ENCODE measurements around the gene GAB3. TPM values are rescaled to one million over a fixed set of nuclear protein-coding genes. Genes with fewer than 3 reads are reported as not detected.
A peak's percentile ranks its signal among the peaks of the same experiment; 100 is the strongest.

The GAB3 gene, protein sequence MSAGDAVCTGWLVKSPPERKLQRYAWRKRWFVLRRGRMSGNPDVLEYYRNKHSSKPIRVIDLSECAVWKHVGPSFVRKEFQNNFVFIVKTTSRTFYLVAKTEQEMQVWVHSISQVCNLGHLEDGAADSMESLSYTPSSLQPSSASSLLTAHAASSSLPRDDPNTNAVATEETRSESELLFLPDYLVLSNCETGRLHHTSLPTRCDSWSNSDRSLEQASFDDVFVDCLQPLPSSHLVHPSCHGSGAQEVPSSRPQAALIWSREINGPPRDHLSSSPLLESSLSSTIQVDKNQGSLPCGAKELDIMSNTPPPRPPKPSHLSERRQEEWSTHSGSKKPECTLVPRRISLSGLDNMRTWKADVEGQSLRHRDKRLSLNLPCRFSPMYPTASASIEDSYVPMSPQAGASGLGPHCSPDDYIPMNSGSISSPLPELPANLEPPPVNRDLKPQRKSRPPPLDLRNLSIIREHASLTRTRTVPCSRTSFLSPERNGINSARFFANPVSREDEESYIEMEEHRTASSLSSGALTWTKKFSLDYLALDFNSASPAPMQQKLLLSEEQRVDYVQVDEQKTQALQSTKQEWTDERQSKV
- 3.2 TPM for polyA plus RNA-seq
- long read RNA-seq, donor 1 = 0 reads
- long read RNA-seq, donor 2 = 0 reads
- long read RNA-seq, donor 3 = 0 reads
- long read RNA-seq, donor 4 = 0 reads
- long read RNA-seq, donor 5 = 0 reads
- long read RNA-seq, donor 6 = 0 reads
- long read RNA-seq, donor 7 = 0 reads
- long read RNA-seq, donor 8, partial matches to known transcripts = 0 of 1 reads
- long read RNA-seq, donor 8, other reads (novel, unspliced or antisense) = 0 of 1 reads
- long read RNA-seq, donor 9 = 0 reads
- long read RNA-seq, donor 10 = 0 reads
- long read RNA-seq, donor 11, partial matches to known transcripts = 0 of 1 reads
- long read RNA-seq, donor 11, other reads (novel, unspliced or antisense) = 0 of 1 reads

DNA sequence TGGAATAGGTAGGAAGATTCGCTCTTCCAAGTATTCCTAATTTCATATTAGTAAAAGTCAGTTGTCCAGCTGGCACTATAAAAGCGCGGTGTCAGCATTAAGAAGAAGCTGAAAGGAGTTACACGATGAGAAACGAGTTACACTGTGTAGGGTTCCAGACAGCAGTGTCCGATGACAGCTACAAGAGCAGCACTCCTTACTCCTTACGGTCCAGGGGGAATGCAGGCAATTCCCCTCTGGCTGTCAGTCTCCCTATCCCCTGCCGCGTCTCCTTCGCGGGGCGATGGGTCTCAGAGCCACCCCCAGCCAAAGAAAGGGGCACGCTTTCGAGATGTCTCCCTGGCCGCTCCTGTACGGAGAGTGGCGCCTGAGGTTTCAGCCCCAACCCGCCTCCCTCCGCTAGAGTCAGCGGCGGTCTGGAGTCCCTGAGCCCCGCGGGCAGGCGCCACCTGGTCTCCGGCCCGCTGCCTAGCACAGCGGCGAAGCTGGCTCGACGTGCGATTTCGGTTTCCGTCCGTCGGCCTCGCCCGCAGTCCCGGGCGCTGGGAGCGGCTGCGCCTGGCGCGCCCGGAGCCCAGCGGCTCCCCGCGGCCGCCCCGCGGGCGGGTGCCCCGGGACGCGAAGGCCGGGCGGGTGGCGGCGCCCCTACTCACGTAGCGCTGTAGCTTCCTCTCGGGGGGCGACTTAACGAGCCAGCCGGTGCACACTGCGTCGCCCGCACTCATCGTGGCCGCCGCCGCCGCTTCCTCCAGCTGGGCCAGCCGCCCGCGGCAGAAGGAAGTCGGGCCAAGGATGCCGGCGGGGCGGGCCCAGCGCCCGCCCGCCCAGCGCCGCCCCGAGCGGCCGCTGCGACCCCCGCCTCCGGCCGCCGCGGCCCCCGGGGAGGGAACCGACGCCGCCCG lies at the start of gene GAB3:
Gene GAB3 (minus strand): TSS at position 777 of the 902 bp plus-strand sequence. CDS start 52 bp downstream, at position 725.
- peak in 1 of 2 donors; percentile 31 for DNase-seq
- no peaks in the 10 kb centered on the region for H3K9me3 ChIP-seq (ENCODE audit: control insufficient read depth, low read depth, low read length)
- H3K36me3 ChIP-seq (ENCODE audit: control insufficient read depth, insufficient read depth, low read length) = no peaks in the 10 kb centered on the region
- peak within 1 kb of the TSS; percentile 37 for H3K4me3 ChIP-seq (ENCODE audit: low read length)
- no CpG with 5 or more reads among the region's 98 CpGs for WGBS (ENCODE audit: insufficient coverage, low lambda C conversion rate)
- H3K27me3 ChIP-seq (ENCODE audit: control insufficient read depth, insufficient read depth, low read length) = peaks cover 42% of the 10 kb centered on the region
- no peak within 1 kb of the TSS for H3K27ac ChIP-seq (ENCODE audit: low read length)
- H3K4me1 ChIP-seq (ENCODE audit: control insufficient read depth, insufficient read depth, low read length) = no peaks in the 10 kb centered on the region

DNA sequence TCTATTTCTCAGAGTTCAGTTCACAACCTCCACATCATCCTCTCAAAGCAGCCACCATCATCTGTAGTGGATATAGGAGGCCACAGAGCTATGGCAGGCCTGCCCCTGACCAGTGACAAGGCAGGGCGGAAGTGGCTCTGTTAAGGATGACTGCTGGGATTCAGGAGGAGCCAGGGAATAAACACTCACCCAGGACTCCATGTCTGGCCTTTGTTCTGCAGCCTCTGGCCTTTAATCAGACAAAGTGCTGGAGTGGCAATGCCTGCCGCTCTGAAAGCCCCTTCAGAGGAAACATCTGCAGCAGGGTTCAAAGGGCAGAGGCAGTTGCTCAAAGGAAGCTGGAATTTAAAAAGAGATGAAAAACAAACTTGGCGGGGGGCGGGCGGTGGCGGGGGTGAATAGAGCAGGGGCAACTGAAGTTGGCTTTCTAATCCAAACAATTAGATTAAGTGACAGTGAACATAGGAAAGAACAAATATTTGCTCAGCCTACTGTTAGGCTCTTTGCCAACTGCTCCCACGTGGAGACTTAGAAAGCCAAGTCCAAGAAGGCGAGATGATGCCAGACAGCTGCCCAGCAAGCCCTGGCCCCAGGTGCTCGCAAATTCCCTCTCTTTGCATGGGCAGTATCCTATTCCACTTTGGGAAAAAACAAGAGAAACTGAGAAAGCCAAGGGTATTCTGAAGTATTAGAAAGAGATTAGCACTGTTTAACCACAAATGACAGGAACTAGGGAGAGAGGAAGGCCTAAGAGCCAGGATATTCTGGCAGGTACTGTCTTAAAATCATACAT lies 48.9 kb upstream of the GAB3 start:
- peak; percentile 61 to 74 for DNase-seq
- Histone ChIP-seq H3K27me3 (ENCODE audit: control insufficient read depth, insufficient read depth, low read length) (peaks cover 2% of the 10 kb centered on the region), H3K4me1 (ENCODE audit: control insufficient read depth, insufficient read depth, low read length) (peaks cover 19% of the 10 kb centered on the region), H3K4me3 (ENCODE audit: low read length) (no peak overlapping the region), H3K9me3 (ENCODE audit: control insufficient read depth, low read depth, low read length) (no peaks in the 10 kb centered on the region), H3K36me3 (ENCODE audit: control insufficient read depth, insufficient read depth, low read length) (no peaks in the 10 kb centered on the region), H3K27ac (ENCODE audit: low read length) (peak overlapping the region; percentile 86)
- no CpG with 5 or more reads among the region's 9 CpGs for WGBS (ENCODE audit: insufficient coverage, low lambda C conversion rate)

DNA sequence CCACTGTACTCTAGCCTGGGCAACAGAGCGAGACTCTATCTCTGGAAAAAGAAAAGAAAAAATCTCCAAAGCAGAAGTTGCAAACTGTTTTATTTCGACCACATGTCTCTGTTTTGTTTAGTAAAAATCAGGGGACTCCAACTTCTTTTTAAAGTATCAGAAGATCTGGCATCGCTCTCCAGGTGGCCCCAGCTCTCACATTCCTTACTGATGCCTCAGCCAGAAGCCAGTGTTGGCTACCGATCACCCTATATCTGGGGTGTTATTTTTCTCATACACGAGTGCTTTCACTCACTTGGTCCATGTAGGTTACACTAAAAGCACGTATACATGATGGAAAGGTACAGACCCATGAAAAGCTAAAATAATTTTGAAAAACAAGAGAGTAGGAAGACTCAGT lies 46.1 kb upstream of the GAB3 start:
- no peak for DNase-seq
- no peak overlapping the region for H3K27ac ChIP-seq (ENCODE audit: low read length)
- peaks cover 19% of the 10 kb centered on the region for H3K4me1 ChIP-seq (ENCODE audit: control insufficient read depth, insufficient read depth, low read length)
- H3K4me3 ChIP-seq (ENCODE audit: low read length) = no peak overlapping the region
- WGBS (ENCODE audit: insufficient coverage, low lambda C conversion rate) = no CpG with 5 or more reads among the region's 6 CpGs
- H3K9me3 ChIP-seq (ENCODE audit: control insufficient read depth, low read depth, low read length) = no peaks in the 10 kb centered on the region
- H3K36me3 ChIP-seq (ENCODE audit: control insufficient read depth, insufficient read depth, low read length) = no peaks in the 10 kb centered on the region
- no peaks in the 10 kb centered on the region for H3K27me3 ChIP-seq (ENCODE audit: control insufficient read depth, insufficient read depth, low read length)

DNA sequence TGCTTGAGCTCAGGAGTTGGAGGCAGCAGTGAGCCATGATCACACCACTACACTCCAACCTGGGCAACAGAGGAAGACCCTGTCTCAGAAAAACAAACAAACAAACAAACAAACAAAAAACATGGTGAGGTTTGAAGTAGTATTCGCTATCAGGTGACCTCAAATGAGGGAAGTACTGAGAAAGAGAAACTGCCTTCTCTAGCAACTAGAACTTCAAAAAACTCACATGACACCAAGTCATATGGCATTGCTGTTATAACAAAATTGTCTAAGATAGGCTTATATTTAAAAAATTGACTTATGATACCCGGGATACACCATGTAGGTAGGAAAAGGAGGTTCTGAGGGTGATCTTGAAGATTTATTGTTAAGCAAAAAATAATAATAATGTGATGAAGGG lies 44.1 kb upstream of the GAB3 start:
- no peak overlapping the region for H3K27ac ChIP-seq (ENCODE audit: low read length)
- H3K9me3 ChIP-seq (ENCODE audit: control insufficient read depth, low read depth, low read length) = no peaks in the 10 kb centered on the region
- peaks cover 5% of the 10 kb centered on the region for H3K4me1 ChIP-seq (ENCODE audit: control insufficient read depth, insufficient read depth, low read length)
- H3K36me3 ChIP-seq (ENCODE audit: control insufficient read depth, insufficient read depth, low read length) = no peaks in the 10 kb centered on the region
- no CpG with 5 or more reads among the region's 2 CpGs for WGBS (ENCODE audit: insufficient coverage, low lambda C conversion rate)
- H3K27me3 ChIP-seq (ENCODE audit: control insufficient read depth, insufficient read depth, low read length) = no peaks in the 10 kb centered on the region
- no peak for DNase-seq
- no peak overlapping the region for H3K4me3 ChIP-seq (ENCODE audit: low read length)

DNA sequence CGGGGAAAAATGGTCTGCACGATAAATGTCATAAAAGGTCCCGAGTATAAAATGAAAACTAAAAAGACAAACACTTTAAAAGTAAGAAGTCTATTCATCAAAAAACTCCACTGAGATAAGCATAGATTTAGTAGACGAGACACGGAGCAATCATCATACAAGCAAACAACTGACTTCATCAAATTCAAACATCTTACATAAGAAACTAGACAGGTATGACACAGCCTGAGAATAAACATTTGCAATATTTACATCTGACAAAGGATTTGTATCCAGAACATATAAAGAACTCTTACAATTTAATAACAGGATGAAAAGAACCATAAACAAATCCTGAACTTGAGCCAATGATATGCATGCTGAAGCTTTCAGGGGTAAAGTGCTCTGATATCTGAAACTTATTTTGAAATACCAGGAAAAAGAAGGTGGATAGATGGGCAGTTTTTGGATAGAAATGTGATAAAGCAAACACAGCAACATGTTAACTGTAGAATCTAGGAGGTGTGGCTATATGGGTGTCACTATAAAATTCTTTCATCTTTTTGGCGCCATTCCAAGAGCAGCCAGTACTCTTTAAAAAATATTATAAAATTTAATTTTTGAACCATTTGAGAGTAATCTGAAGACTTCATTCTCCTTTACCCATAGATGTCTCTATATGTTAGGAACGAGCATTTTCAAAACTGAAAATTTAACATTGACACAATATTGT lies 42.4 kb upstream of the GAB3 start:
- WGBS (ENCODE audit: insufficient coverage, low lambda C conversion rate) = no CpG with 5 or more reads among the region's 7 CpGs

DNA sequence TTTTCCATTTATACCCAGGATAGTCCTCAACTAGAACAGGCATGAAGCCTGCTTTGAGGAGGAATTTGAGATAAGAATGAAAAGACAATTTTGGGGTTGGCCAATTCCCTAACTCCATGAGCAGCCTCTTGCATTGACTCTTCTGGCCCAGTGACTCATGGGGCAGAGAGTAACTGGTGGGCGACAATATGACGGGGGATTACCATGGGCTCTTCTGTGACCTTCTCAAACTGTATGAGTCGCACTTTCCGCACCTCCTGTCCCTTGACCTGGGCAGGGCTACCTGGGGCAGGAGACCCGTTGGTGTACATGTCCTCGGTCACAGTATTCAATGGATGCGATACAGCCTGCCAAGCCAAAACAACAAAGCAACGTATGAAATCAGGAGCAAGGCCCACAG lies 41.1 kb upstream of the GAB3 start:
- no CpG with 5 or more reads among the region's 8 CpGs for WGBS (ENCODE audit: insufficient coverage, low lambda C conversion rate)
- Histone ChIP-seq H3K9me3 (ENCODE audit: control insufficient read depth, low read depth, low read length) (no peaks in the 10 kb centered on the region), H3K4me1 (ENCODE audit: control insufficient read depth, insufficient read depth, low read length) (no peaks in the 10 kb centered on the region), H3K36me3 (ENCODE audit: control insufficient read depth, insufficient read depth, low read length) (no peaks in the 10 kb centered on the region), H3K4me3 (ENCODE audit: low read length) (no peak overlapping the region), H3K27me3 (ENCODE audit: control insufficient read depth, insufficient read depth, low read length) (no peaks in the 10 kb centered on the region), H3K27ac (ENCODE audit: low read length) (no peak overlapping the region)
- no peak for DNase-seq

More for the DNA sequence above, 42.4 kb upstream of the GAB3 start:
- H3K9me3 ChIP-seq (ENCODE audit: control insufficient read depth, low read depth, low read length) = no peaks in the 10 kb centered on the region
- no peak overlapping the region for H3K4me3 ChIP-seq (ENCODE audit: low read length)
- no peak overlapping the region for H3K27ac ChIP-seq (ENCODE audit: low read length)
- H3K36me3 ChIP-seq (ENCODE audit: control insufficient read depth, insufficient read depth, low read length) = no peaks in the 10 kb centered on the region
- no peaks in the 10 kb centered on the region for H3K27me3 ChIP-seq (ENCODE audit: control insufficient read depth, insufficient read depth, low read length)
- no peak for DNase-seq
- no peaks in the 10 kb centered on the region for H3K4me1 ChIP-seq (ENCODE audit: control insufficient read depth, insufficient read depth, low read length)

DNA sequence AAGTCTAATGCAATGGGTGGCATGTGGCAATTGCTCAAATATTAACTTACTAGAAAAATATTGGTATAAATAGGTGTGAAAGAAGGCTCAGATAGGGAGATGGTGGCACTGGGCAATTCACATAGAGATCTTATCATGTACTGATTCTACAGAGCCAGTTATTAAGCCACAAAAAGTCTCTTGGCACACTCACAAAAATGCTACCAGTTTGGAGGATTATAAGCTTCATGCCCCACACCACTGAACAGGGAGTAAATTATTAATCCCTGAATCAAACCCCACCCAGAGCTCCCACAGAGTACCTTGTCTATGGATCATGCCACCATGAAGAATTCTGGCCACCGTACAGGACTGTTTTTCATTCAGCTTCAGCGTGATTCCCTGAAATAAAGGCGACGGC lies 40.6 kb upstream of the GAB3 start:
- Histone ChIP-seq H3K27me3 (ENCODE audit: control insufficient read depth, insufficient read depth, low read length) (no peaks in the 10 kb centered on the region), H3K27ac (ENCODE audit: low read length) (no peak overlapping the region), H3K9me3 (ENCODE audit: control insufficient read depth, low read depth, low read length) (no peaks in the 10 kb centered on the region), H3K36me3 (ENCODE audit: control insufficient read depth, insufficient read depth, low read length) (no peaks in the 10 kb centered on the region), H3K4me3 (ENCODE audit: low read length) (no peak overlapping the region), H3K4me1 (ENCODE audit: control insufficient read depth, insufficient read depth, low read length) (no peaks in the 10 kb centered on the region)
- no peak for DNase-seq
- no CpG with 5 or more reads among the region's 4 CpGs for WGBS (ENCODE audit: insufficient coverage, low lambda C conversion rate)

DNA sequence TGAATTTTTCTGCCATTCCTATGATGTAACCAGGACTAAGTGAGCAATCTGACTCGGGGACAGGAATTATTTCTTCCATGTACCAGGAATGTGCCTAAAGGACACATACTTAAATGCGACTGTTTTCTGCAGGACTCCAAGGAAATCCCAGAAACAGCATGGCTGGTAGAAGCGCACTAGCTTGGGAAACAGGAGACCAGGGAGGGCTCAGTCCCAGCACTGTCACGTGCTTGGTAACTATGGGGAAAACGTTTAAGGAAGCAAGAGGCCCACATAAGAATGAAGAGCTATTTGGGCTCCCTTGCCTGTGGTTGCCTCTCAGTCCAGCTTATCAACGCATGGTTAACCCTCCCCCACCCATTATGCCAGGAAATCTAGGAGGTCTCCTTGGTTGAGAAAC lies 34.8 kb upstream of the GAB3 start:
- no peaks in the 10 kb centered on the region for H3K9me3 ChIP-seq (ENCODE audit: control insufficient read depth, low read depth, low read length)
- WGBS (ENCODE audit: insufficient coverage, low lambda C conversion rate) = no CpG with 5 or more reads among the region's 6 CpGs
- no peaks in the 10 kb centered on the region for H3K4me1 ChIP-seq (ENCODE audit: control insufficient read depth, insufficient read depth, low read length)
- no peak overlapping the region for H3K27ac ChIP-seq (ENCODE audit: low read length)
- no peak for DNase-seq
- H3K4me3 ChIP-seq (ENCODE audit: low read length) = no peak overlapping the region
- no peaks in the 10 kb centered on the region for H3K27me3 ChIP-seq (ENCODE audit: control insufficient read depth, insufficient read depth, low read length)
- H3K36me3 ChIP-seq (ENCODE audit: control insufficient read depth, insufficient read depth, low read length) = peaks cover 11% of the 10 kb centered on the region
